ENCODE measurements around the gene CYP2E1. TPM values are rescaled to one million over a fixed set of nuclear protein-coding genes. Genes with fewer than 3 reads are reported as not detected.
"Not testable (repeated sequence)": the region's sequence is repeated elsewhere in the genome, so short reads cannot be mapped to it uniquely, and the experiment has no call there.

The CYP2E1 gene
- total RNA-seq, 1 donor from 2014 or later: 0.40 TPM

GRCh38 chr10:133515471-133515870 is 11.7 kb upstream of the CYP2E1 start:
- no peak overlapping the region for H3K4me3 Mint-ChIP-seq
- no peak for DNase-seq
- H3K27me3 Mint-ChIP-seq: peaks cover 34% of the 10 kb centered on the region
- H3K36me3 Mint-ChIP-seq (ENCODE audit: low read depth): no peaks in the 10 kb centered on the region
- no peaks in the 10 kb centered on the region for H3K9me3 Mint-ChIP-seq
- no peak overlapping the region for H3K27ac Mint-ChIP-seq
- H3K4me1 Mint-ChIP-seq: peaks cover 4% of the 10 kb centered on the region
- intact Hi-C loops (cut with micrococcal nuclease): no loop called here

DNA sequence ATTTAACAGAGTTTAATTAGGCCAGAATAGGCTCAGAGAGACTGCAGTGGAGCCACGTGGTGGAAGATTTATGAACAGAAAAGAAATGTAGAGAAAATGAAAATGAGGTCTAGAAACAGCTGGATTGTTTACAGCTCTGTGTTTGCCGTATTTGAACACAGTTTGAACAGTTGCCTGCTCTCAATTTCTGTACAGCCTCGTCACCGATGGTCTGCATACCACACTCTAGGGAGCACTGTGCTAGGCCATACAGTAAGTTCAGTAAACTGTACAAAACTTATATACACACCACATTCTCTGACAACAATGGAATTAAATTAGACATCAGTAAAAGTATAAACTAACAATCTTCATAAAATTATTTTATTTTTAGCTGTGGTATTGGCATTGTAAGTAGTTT is 11.1 kb upstream of the CYP2E1 start:
- Mint-ChIP-seq H3K4me1 (peaks cover 4% of the 10 kb centered on the region), H3K4me3 (no peak overlapping the region), H3K36me3 (ENCODE audit: low read depth) (no peaks in the 10 kb centered on the region), H3K27ac (no peak overlapping the region), H3K9me3 (no peaks in the 10 kb centered on the region), H3K27me3 (peaks cover 37% of the 10 kb centered on the region)
- intact Hi-C loops (cut with micrococcal nuclease): no loop called here
- no peak for DNase-seq

- H3K4me3 Mint-ChIP-seq; H3K27ac Mint-ChIP-seq; intact Hi-C loops (cut with micrococcal nuclease); H3K36me3 Mint-ChIP-seq (ENCODE audit: low read depth); DNase-seq; H3K9me3 Mint-ChIP-seq; H3K4me1 Mint-ChIP-seq: not testable (repeated sequence)
- H3K27me3 Mint-ChIP-seq: peaks cover 30% of the 10 kb centered on the region
Observed at GRCh38 chr10:133518517-133518916, 8.6 kb upstream of the CYP2E1 start.

GRCh38 chr10:133520193-133520738 is 6.9 kb upstream of the CYP2E1 start:
- Mint-ChIP-seq H3K27ac (no peak overlapping the region), H3K4me1 (peaks cover 4% of the 10 kb centered on the region), H3K36me3 (ENCODE audit: low read depth) (no peaks in the 10 kb centered on the region), H3K9me3 (no peaks in the 10 kb centered on the region), H3K27me3 (peaks cover 24% of the 10 kb centered on the region), H3K4me3 (peak overlapping the region; percentile 55)
- DNase-seq: peak; percentile 96
- intact Hi-C loops (cut with micrococcal nuclease): loop anchor here (2.0 kb wide), 2 partner anchors 81 to 191 kb away; no protein-coding TSS in a partner anchor

DNA sequence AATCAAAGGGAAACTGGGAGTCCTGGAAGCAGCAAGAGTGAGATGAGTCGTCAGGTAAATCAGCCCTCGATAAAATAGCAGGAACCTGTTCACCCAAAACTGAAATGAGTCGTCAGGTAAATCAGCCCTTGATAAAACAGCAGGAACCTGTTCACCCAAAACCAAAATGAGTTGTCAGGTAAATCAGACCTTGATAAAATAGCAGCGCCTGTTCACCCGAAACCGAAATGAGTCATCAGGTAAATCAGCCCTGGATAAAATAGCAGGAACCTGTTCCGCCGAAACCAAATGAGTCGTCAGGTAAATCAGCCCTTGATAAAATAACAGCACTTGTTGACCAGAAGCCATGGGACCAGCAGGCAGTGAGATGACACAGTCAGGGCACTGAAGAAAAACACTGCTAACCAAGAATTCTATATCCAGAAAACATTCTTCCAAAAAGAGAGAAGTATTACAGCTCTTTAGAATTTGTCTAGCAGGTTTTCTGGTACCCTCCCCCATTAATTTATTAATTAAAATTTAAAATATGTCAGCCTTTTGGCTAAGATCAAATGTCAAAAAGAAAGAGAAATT is 3.4 kb upstream of the CYP2E1 start:
- Mint-ChIP-seq H3K27me3 (peaks cover 31% of the 10 kb centered on the region), H3K4me1 (peaks cover 4% of the 10 kb centered on the region), H3K9me3 (no peaks in the 10 kb centered on the region), H3K27ac (no peak overlapping the region), H3K4me3 (no peak overlapping the region), H3K36me3 (ENCODE audit: low read depth) (no peaks in the 10 kb centered on the region)
- intact Hi-C loops (cut with micrococcal nuclease): no loop called here
- DNase-seq: no peak

GRCh38 chr10:133525444-133525843 is 1.7 kb upstream of the CYP2E1 start:
- H3K36me3 Mint-ChIP-seq (ENCODE audit: low read depth): no peaks in the 10 kb centered on the region
- H3K27ac Mint-ChIP-seq: no peak overlapping the region
- no peaks in the 10 kb centered on the region for H3K9me3 Mint-ChIP-seq
- no peak for DNase-seq
- H3K4me3 Mint-ChIP-seq: no peak overlapping the region
- intact Hi-C loops (cut with micrococcal nuclease): no loop called here
- peaks cover 47% of the 10 kb centered on the region for H3K27me3 Mint-ChIP-seq
- peaks cover 7% of the 10 kb centered on the region for H3K4me1 Mint-ChIP-seq

GRCh38 chr10:133527771-133528271 is 658 bp downstream of the CYP2E1 start:
- Mint-ChIP-seq H3K36me3 (ENCODE audit: low read depth) (no peaks in the 10 kb centered on the region), H3K4me1 (peaks cover 7% of the 10 kb centered on the region), H3K4me3 (no peak overlapping the region), H3K9me3 (no peaks in the 10 kb centered on the region), H3K27me3 (peaks cover 48% of the 10 kb centered on the region), H3K27ac (no peak overlapping the region)
- intact Hi-C loops (cut with micrococcal nuclease): no loop called here
- DNase-seq: no peak

- H3K4me3 Mint-ChIP-seq: no peak overlapping the region
- H3K36me3 Mint-ChIP-seq (ENCODE audit: low read depth): no peaks in the 10 kb centered on the region
- no peaks in the 10 kb centered on the region for H3K9me3 Mint-ChIP-seq
- H3K27ac Mint-ChIP-seq: no peak overlapping the region
- DNase-seq: no peak
- peaks cover 48% of the 10 kb centered on the region for H3K27me3 Mint-ChIP-seq
- intact Hi-C loops (cut with micrococcal nuclease): no loop called here
- peaks cover 7% of the 10 kb centered on the region for H3K4me1 Mint-ChIP-seq
Observed at GRCh38 chr10:133528296-133528844, 1.2 kb downstream of the CYP2E1 start.

- Mint-ChIP-seq H3K27me3 (peaks cover 45% of the 10 kb centered on the region), H3K27ac (no peak overlapping the region), H3K4me3 (peak overlapping the region; percentile 48), H3K9me3 (no peaks in the 10 kb centered on the region), H3K36me3 (ENCODE audit: low read depth) (no peaks in the 10 kb centered on the region), H3K4me1 (peaks cover 7% of the 10 kb centered on the region)
- no peak for DNase-seq
- intact Hi-C loops (cut with micrococcal nuclease): no loop called here
Observed at GRCh38 chr10:133528845-133529575, 1.8 kb downstream of the CYP2E1 start.

DNA sequence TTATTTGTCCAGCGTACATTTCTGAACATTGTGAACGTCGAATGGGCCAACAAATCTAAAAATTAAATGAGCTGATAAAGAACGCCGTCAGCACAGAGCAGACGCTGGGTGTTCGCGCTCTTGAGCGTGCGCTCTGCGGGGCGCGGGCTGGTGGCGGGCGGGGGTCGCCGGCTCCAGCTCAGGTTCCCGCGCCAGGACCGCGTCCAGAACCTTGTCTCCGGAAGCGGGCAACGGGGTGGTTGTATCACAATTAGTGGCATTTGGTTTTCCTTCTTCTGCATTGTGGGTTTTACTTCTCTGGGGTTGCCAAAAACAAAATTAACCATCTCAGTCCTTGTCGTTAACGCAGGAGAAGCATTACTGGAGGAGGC is 2.4 kb downstream of the CYP2E1 start:
- Mint-ChIP-seq H3K27ac (no peak overlapping the region), H3K9me3 (no peaks in the 10 kb centered on the region), H3K4me1 (peaks cover 7% of the 10 kb centered on the region), H3K27me3 (peaks cover 45% of the 10 kb centered on the region), H3K36me3 (ENCODE audit: low read depth) (no peaks in the 10 kb centered on the region), H3K4me3 (peak overlapping the region; percentile 48)
- intact Hi-C loops (cut with micrococcal nuclease): no loop called here
- DNase-seq: no peak

- Mint-ChIP-seq H3K4me3 (no peak overlapping the region), H3K27me3 (peaks cover 45% of the 10 kb centered on the region), H3K9me3 (no peaks in the 10 kb centered on the region), H3K4me1 (peaks cover 7% of the 10 kb centered on the region), H3K27ac (no peak overlapping the region), H3K36me3 (ENCODE audit: low read depth) (no peaks in the 10 kb centered on the region)
- no peak for DNase-seq
- intact Hi-C loops (cut with micrococcal nuclease): no loop called here
Observed at GRCh38 chr10:133530506-133530905, 3.3 kb downstream of the CYP2E1 start.

GRCh38 chr10:133532871-133533270 is 5.7 kb downstream of the CYP2E1 start:
- peaks cover 31% of the 10 kb centered on the region for H3K27me3 Mint-ChIP-seq
- intact Hi-C loops (cut with micrococcal nuclease): no loop called here
- H3K27ac Mint-ChIP-seq: no peak overlapping the region
- H3K4me1 Mint-ChIP-seq: peaks cover 7% of the 10 kb centered on the region
- no peaks in the 10 kb centered on the region for H3K36me3 Mint-ChIP-seq (ENCODE audit: low read depth)
- H3K9me3 Mint-ChIP-seq: no peaks in the 10 kb centered on the region
- no peak overlapping the region for H3K4me3 Mint-ChIP-seq
- DNase-seq: no peak

DNA sequence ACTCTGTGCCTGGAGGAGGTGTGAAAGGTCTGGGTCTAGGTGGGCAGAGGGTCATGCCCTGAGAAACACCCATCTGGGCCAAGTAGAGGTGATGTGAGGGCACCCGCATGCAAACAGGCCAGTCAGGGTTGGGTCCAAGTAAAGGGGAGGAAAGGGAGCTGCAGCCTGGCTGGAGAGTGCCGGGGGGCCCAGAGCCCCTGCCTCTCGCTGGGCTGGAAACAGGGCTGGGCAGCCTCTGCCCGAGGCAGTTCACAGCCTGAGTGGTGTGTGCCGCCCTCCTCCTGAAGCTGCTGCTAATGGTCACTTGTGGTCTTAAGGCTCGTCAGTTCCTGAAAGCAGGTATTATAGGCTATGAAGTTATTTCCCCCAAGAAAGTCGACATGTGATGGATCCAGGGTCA is 7.3 kb downstream of the CYP2E1 start:
- Mint-ChIP-seq H3K27ac (no peak overlapping the region), H3K4me1 (peaks cover 2% of the 10 kb centered on the region), H3K27me3 (peaks cover 19% of the 10 kb centered on the region), H3K36me3 (ENCODE audit: low read depth) (no peaks in the 10 kb centered on the region), H3K4me3 (no peak overlapping the region), H3K9me3 (no peaks in the 10 kb centered on the region)
- intact Hi-C loops (cut with micrococcal nuclease): no loop called here
- no peak for DNase-seq

DNA sequence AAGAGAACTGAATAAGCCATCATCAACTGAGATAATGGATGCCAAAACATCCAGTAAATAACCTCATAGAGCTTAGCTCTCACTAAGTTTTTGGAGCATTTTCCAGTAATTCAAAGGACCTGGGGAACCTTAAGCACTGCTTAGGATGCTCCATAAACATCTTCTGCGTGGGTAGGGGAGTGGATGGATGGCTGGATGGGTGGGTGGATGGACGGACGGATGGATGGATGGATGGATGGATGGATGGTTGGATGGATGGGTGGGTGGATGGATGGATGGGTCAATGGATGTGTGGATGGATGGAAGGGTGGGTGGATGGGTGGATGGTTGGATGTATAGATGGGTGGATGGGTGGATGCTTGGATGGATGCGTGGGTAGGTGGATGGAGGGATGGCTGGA is 9.0 kb downstream of the CYP2E1 start:
- intact Hi-C loops (cut with micrococcal nuclease): no loop called here
- H3K27ac Mint-ChIP-seq: no peak overlapping the region
- H3K9me3 Mint-ChIP-seq: no peaks in the 10 kb centered on the region
- peaks cover 3% of the 10 kb centered on the region for H3K27me3 Mint-ChIP-seq
- DNase-seq: no peak
- no peak overlapping the region for H3K4me3 Mint-ChIP-seq
- no peaks in the 10 kb centered on the region for H3K4me1 Mint-ChIP-seq
- no peaks in the 10 kb centered on the region for H3K36me3 Mint-ChIP-seq (ENCODE audit: low read depth)
